SK-N-SH treated with all-trans-retinoic acid at 6 μM for 48 hours (cell line): ENCODE results near the gene TMEM89.

Experiments
- CSDC2 ChIP-seq: fragments of 250-450 bp; sonication (Bioruptor Pico); IDR thresholded peaks from 2 replicates; pipeline ENCODE4 v1.5.0; 2020; ENCODE audit warnings: mild to moderate bottlenecking, moderate library complexity
- CSRNP3 ChIP-seq: fragments of 250-450 bp; sonication (Bioruptor Pico); IDR thresholded peaks from 2 replicates; pipeline ENCODE4 v1.5.1; 2021; ENCODE audit warnings: mild to moderate bottlenecking, moderate library complexity
- ESRRG ChIP-seq: fragments of 250-450 bp; sonication (Bioruptor Pico); IDR thresholded peaks from 2 replicates; pipeline ENCODE4 v1.6.1; 2021; ENCODE audit warnings: mild to moderate bottlenecking
- GLIS3 ChIP-seq: fragments of 250-450 bp; sonication (Bioruptor Pico); IDR thresholded peaks from 2 replicates; pipeline ENCODE4 v1.5.0; 2020; ENCODE audit warnings: mild to moderate bottlenecking, moderate library complexity
- ISL1 ChIP-seq: fragments of 250-450 bp; sonication (Bioruptor Pico); IDR thresholded peaks from 2 replicates; pipeline ENCODE4 v2.1.2; 2022; ENCODE audit warnings: mild to moderate bottlenecking, moderate library complexity
- RARB ChIP-seq: fragments of 250-450 bp; sonication (Bioruptor Pico); IDR thresholded peaks from 2 replicates; pipeline ENCODE4 v1.8.0; 2021; ENCODE audit warnings: mild to moderate bottlenecking, moderate library complexity
- SNAI2 ChIP-seq: fragments of 250-450 bp; sonication (Bioruptor Pico); IDR thresholded peaks from 2 replicates; pipeline ENCODE4 v1.5.0; 2020; ENCODE audit warnings: mild to moderate bottlenecking, moderate library complexity
- TCF4 ChIP-seq: fragments of 250-450 bp; sonication (Bioruptor Pico); IDR thresholded peaks from 2 replicates; pipeline ENCODE4 v1.8.0; 2021; ENCODE audit warnings: mild to moderate bottlenecking, moderate library complexity, borderline replicate concordance
- ZC3H10 ChIP-seq: fragments of 250-450 bp; sonication (Bioruptor Pico); IDR thresholded peaks from 2 replicates; pipeline ENCODE4 v1.5.1; 2021; ENCODE audit warnings: mild to moderate bottlenecking, moderate library complexity
- ZFP3 ChIP-seq: fragments of 250-450 bp; sonication (Bioruptor Pico); IDR thresholded peaks from 2 replicates; pipeline ENCODE4 v1.5.0; 2020; ENCODE audit warnings: mild to moderate bottlenecking, moderate library complexity
- ZNF565 ChIP-seq: fragments of 450-650 bp; formaldehyde crosslinking; conservative IDR thresholded peaks from 2 replicates; pipeline ENCODE4 v1.5.0; 2020; ENCODE audit warnings: low read depth, mild to moderate bottlenecking, moderate library complexity
- TF ChIP-seq, protein P1 (sequence below): fragments of 250-450 bp; sonication (Bioruptor Pico); IDR thresholded peaks from 2 replicates; pipeline ENCODE4 v1.5.1; 2020; ENCODE audit warnings: low read depth, mild to moderate bottlenecking, moderate library complexity

GRCh38 chr3:48639944-48640606, 18.5 kb upstream of the TMEM89 start:
- TF ChIP-seq ZFP3 (CRISPR knock-in tag) (no peak), CSDC2 (CRISPR knock-in tag) (no peak), SNAI2 (CRISPR knock-in tag) (no peak), CSRNP3 (CRISPR knock-in tag) (no peak), ESRRG (CRISPR knock-in tag) (no peak), RARB (CRISPR knock-in tag) (no peak), TCF4 (CRISPR knock-in tag) (no peak), ZNF565 (no peak), ISL1 (no peak), GLIS3 (no peak), ZC3H10 (no peak)
- TF ChIP-seq, protein P1, sequence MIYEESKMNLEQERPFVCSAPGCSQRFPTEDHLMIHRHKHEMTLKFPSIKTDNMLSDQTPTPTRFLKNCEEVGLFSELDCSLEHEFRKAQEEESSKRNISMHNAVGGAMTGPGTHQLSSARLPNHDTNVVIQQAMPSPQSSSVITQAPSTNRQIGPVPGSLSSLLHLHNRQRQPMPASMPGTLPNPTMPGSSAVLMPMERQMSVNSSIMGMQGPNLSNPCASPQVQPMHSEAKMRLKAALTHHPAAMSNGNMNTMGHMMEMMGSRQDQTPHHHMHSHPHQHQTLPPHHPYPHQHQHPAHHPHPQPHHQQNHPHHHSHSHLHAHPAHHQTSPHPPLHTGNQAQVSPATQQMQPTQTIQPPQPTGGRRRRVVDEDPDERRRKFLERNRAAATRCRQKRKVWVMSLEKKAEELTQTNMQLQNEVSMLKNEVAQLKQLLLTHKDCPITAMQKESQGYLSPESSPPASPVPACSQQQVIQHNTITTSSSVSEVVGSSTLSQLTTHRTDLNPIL (CRISPR knock-in tag) = no peak
